Measurements from ENCODE around the gene PCNX3. TPM values are rescaled to one million over a fixed set of nuclear protein-coding genes. Genes with fewer than 3 reads are reported as not detected.

PCNX3 gene
- total and polyA plus RNA-seq, 2 experiments from 2014 or later = 22.0 to 42.7 TPM

DNA sequence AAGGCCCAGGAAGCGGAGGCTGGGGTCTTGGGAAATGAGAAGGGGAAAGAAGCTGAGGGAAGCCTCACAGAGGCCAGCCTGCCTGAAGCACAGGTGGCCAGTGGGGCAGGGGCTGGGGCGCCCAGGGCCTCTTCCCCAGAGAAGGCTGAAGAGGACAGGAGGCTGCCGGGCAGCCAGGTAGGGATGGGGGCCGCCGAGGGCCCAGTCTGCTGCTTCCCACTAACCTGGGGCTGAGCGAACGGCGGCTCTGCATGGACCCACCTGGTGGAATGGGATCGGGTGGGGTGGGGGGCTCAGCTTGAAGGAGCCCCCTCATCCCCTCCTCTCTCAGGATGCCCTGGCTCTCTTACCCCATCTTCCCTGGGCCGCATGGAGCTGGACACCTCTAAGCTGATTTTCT lies 32.0 kb upstream of the PCNX3 start:
- no peak overlapping the region for H3K4me3 ChIP-seq
- DNase-seq (ENCODE audit: low read depth in 1 of 2, low spot score in 1 of 2) = no peak
- H3K4me1 ChIP-seq (ENCODE audit: low read depth) = peaks cover 17% of the 10 kb centered on the region
- no peak overlapping the region for H3K27ac ChIP-seq
- no peaks in the 10 kb centered on the region for H3K9me3 ChIP-seq (ENCODE audit: low read depth)
- peaks cover 45% of the 10 kb centered on the region for H3K27me3 ChIP-seq
- no peaks in the 10 kb centered on the region for H3K36me3 ChIP-seq
- TF ChIP-seq, protein P1, sequence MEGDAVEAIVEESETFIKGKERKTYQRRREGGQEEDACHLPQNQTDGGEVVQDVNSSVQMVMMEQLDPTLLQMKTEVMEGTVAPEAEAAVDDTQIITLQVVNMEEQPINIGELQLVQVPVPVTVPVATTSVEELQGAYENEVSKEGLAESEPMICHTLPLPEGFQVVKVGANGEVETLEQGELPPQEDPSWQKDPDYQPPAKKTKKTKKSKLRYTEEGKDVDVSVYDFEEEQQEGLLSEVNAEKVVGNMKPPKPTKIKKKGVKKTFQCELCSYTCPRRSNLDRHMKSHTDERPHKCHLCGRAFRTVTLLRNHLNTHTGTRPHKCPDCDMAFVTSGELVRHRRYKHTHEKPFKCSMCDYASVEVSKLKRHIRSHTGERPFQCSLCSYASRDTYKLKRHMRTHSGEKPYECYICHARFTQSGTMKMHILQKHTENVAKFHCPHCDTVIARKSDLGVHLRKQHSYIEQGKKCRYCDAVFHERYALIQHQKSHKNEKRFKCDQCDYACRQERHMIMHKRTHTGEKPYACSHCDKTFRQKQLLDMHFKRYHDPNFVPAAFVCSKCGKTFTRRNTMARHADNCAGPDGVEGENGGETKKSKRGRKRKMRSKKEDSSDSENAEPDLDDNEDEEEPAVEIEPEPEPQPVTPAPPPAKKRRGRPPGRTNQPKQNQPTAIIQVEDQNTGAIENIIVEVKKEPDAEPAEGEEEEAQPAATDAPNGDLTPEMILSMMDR (IDR thresholded peaks at IDR 0.05; ENCODE audit: low read depth, low read length) = no peak

DNA sequence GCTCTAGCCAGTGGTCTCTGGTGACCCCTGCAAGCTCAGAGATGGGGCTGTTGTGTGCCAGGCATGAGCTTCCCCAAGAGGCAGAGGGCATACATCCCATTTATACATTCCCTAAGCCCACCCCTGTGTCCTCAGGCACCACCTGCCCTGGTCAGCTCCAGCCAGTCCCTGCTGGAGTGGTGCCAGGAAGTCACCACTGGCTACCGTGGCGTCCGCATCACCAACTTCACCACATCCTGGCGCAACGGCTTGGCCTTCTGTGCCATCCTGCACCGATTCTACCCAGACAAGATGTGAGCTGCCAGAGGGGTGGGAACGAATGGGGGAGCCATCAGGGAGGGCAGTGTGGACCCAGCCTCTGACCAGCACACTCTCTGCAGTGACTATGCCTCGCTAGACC lies 31.5 kb upstream of the PCNX3 start:
- no peaks in the 10 kb centered on the region for H3K9me3 ChIP-seq (ENCODE audit: low read depth)
- no peak for DNase-seq (ENCODE audit: low read depth in 1 of 2, low spot score in 1 of 2)
- no peak overlapping the region for H3K27ac ChIP-seq
- TF ChIP-seq, protein P1 (IDR thresholded peaks at IDR 0.05; ENCODE audit: low read depth, low read length) = no peak
- H3K4me1 ChIP-seq (ENCODE audit: low read depth) = peaks cover 17% of the 10 kb centered on the region
- H3K27me3 ChIP-seq = peaks cover 45% of the 10 kb centered on the region
- no peak overlapping the region for H3K4me3 ChIP-seq
- no peaks in the 10 kb centered on the region for H3K36me3 ChIP-seq

DNA sequence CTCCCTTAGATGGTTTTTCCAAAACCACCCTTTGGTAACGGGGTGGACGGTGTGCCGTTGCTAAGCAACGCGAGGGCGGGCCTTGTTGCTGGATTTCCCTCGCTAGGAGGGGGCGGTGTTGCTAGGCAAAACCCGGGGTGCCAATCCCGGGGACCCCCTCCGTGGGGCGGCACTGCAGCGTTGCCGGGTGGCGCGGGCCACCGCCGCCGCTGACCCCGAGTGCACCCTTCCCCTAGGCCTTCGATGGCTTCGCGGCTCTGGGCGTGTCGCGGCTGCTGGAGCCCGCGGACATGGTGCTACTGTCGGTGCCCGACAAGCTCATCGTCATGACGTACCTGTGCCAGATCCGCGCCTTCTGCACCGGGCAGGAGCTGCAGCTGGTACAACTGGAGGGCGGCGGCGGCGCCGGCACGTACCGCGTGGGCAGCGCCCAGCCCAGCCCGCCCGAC lies 30.8 kb upstream of the PCNX3 start:
- Histone ChIP-seq H3K27me3 (peaks cover 45% of the 10 kb centered on the region), H3K36me3 (no peaks in the 10 kb centered on the region), H3K4me3 (no peak overlapping the region), H3K27ac (no peak overlapping the region), H3K4me1 (ENCODE audit: low read depth) (peaks cover 17% of the 10 kb centered on the region), H3K9me3 (ENCODE audit: low read depth) (no peaks in the 10 kb centered on the region)
- DNase-seq (ENCODE audit: low read depth in 1 of 2, low spot score in 1 of 2) = no peak
- TF ChIP-seq, protein P1 (IDR thresholded peaks at IDR 0.05; ENCODE audit: low read depth, low read length) = no peak

DNA sequence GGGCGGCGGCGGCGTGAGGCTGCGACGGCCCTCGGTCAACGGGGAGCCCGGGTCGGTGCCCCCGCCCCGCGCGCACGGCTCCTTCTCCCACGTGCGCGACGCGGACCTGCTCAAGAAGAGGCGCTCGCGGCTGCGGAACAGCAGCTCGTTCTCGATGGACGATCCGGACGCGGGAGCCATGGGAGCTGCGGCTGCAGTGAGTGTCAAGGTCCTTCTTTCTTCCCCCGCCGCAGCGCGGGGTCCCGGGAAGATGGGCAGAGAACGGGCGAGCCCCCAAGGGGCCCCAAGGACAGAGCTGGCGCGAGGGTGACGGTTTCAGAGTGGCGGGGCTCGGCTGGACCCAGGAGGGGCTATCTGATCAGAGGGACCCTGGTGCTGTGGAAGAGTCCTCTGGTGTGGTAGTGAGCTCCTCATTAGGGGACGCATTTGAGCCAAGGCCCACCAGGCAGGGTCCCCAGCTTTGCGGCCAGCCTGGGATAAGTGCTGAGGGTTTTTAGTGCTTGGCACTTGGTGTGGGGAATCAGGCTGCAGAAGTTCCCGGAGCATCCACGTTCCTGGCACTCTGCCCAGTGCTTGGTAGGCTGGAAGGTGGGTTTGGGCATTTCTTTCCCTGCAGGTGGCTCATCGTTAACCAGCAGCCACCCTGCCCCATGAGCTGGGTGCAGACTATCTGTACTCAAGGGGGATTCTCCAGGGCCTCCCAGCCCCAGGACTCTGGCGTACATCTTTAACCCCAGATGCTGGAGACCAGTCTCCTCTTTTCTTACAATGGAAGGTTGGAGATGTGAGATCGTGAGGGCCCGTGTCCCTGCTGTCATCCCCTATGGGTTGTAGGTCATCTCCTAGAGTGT lies 30.0 kb upstream of the PCNX3 start:
- Histone ChIP-seq H3K4me3 (no peak overlapping the region), H3K27me3 (peaks cover 45% of the 10 kb centered on the region), H3K27ac (no peak overlapping the region), H3K9me3 (ENCODE audit: low read depth) (no peaks in the 10 kb centered on the region), H3K36me3 (no peaks in the 10 kb centered on the region), H3K4me1 (ENCODE audit: low read depth) (peaks cover 17% of the 10 kb centered on the region)
- no peak for DNase-seq (ENCODE audit: low read depth in 1 of 2, low spot score in 1 of 2)
- TF ChIP-seq, protein P1 (IDR thresholded peaks at IDR 0.05; ENCODE audit: low read depth, low read length) = no peak

DNA sequence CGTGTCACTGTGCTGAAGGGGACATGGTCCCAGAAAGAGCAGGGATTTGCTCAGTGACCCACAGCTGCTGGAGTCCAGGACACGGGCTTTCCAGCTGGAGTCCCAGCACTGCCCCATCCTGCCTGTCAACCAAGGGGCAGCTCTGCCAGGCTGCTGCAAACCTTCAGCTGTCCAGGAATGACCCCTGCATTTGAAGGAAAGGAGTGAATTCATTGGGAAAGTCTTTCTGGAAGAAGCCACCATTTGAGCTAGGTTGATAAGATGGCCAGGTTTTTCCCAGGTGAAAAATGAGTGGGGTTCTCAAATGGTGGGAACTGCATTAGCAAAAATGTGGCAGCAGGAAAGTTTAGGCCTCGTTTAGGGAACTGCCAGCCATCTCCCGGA lies 29.3 kb upstream of the PCNX3 start:
- Histone ChIP-seq H3K9me3 (ENCODE audit: low read depth) (no peaks in the 10 kb centered on the region), H3K4me1 (ENCODE audit: low read depth) (peaks cover 17% of the 10 kb centered on the region), H3K27ac (peak overlapping the region; percentile 31), H3K36me3 (no peaks in the 10 kb centered on the region), H3K27me3 (peaks cover 45% of the 10 kb centered on the region), H3K4me3 (no peak overlapping the region)
- TF ChIP-seq, protein P1 (IDR thresholded peaks at IDR 0.05; ENCODE audit: low read depth, low read length) = no peak
- DNase-seq (ENCODE audit: low read depth in 1 of 2, low spot score in 1 of 2) = no peak
